ENCODE data around the gene ZNF569.
"Not testable (repeated sequence)": the region's sequence is repeated elsewhere in the genome, so short reads cannot be mapped to it uniquely, and the experiment has no call there.

Gene ZNF569

DNA sequence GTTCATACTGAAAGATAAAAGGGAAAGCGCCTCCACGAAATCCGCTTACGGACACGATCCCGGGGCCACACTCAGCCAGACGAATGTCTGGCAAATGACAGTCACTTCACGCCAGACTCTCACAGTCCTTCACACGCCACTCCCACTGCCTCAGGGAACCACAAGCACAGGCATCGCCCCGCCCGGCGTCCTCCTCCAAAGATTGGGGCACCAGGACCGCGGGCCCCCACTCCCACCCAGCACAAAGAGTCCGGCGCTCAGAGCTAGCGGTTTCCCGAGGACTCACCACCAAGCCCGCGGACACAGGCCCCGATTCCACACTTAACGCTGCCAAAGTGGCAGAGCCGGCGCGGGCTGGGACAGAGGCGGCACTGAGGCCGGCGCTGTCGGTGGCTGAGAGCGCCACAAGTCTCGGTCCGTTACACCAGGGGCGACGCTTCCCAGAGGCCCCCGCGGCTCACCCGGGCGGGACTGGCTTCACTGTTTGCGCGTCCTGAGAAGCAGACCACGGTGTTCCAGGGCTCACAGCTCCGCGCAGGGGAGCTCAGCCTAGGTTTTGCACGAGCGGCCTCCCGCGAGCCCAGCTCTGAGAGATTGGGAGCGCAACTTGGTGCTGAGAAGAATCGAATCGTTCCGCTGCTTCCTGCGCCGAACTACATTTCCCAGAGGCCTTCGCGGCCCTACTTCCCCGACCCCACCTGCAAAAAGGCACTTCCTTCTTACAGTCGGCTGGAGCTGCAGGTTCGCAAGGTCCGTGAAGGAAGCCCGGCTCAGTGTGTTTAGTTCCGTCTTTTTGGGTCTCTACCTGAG, at the start of gene ZNF569:
Gene ZNF569 (minus strand): TSS at position 647 of the 810 bp plus-strand sequence. CDS start 22,523 bp downstream, outside the sequence.
- peak; percentile 93 for DNase-seq

DNA sequence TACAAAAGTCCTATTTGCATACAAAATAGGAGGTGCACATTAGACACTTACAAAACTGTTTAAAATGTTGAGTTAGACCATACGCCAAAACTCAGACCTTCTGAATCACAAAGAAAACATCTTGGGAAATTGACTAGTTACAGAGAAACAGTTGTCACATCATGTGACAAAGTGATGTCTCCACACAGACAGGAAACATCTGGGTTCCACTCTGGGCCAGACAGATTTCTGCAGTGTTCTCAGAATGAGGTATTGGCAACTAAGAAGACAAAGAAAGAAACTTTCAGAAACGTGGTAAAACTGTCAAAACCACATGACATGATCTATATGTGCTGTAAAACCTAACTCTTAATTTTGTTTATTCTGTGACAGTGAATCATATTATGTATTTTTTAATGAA, 46.2 kb upstream of the ZNF569 start:
- DNase-seq = no peak

DNA sequence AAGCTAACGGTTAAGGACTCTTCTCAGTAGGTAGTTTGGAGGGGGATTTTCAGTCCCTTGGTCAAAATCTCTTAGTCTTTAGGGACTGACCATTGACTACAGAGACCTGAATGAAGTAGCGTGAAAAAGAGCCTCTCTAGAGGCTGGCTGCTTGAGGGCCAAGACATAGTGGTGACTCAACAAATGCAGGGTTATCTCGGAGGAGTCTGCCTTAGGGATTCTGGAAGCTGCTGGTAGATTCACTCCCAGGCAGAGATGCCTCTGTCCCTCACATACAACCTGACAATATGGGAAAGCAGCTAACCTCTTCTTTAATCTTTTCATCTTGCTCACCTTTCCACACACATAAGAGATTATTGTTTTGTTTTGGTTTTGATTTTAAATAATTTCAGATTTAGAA, 44.6 kb upstream of the ZNF569 start:
- no peak for DNase-seq

DNA sequence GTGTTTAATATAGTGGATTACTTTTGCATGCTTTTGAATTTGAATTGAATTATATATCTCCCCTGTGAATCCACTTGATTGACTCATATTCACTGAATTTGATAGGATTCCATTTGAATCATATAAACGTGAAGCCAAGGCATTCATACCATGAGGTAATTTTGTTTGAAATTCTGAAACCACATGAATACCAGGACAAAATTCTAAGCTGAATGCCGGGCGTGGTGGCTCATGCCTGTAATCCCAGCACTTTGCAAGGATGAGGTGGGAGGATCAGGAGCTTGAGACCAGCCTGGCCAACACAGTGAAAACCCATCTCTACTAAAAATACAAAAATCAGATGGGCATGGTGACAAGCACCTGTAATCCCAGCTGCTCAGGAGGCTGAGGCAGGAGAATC, 43.9 kb upstream of the ZNF569 start:
- DNase-seq = no peak

DNA sequence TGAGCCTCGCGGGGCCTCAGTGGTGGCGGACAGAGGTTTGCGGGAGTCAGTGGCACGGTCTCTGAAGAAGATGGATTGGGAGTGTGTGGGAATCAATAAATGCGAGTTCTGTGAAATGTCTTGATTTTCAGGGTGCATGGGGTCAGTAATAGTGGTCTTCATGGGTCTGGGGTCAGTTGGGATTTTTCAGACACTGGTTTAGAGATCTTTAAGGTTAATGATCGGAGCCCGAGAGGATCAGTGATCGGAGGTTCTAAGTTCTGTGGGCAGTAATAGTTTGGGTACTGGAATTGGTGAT, 39.9 kb upstream of the ZNF569 start:
- DNase-seq = no peak

DNA sequence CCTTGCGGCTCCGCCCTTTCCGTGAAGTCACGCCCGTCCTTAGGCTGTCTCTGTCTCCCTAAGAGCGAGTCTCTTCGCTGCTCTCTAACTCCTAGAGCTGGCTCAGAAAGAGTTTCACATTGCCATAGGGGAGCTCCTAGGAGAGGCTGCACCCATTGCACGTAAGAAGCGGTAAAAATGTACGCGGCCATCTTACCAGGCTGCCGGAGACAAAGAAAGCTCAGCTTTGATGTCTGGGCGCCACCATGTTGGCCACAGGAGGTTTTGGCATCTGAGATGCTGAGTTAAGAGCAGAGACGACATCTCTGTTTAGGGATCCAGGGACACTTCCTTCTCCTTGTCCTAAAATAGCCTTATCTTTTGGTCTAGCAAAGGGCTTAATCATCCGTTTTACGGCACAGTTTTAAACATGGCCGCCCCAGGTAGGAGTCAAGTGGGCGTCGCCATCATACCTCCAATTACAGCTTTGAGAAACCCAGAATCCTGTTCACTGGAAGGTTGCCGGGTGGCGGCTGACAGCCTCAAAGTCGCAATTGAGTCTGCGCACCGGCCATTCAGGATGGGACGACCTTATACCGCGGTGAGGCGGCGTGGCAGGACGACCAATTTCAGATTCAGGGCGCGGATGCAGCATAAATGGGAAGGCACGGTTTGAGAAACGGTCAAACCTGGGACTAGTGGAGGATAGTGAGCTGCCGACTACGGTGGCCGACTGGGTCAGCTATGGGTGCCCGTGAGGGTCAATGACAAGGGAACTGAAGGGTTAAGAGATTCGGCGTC, 39.3 kb upstream of the ZNF569 start, which contains the start of gene ZNF793:
Gene ZNF793 (plus strand): TSS at position 553 of the 780 bp plus-strand sequence. CDS start 16,501 bp downstream, outside the sequence.
- peak; percentile 90 for DNase-seq

DNA sequence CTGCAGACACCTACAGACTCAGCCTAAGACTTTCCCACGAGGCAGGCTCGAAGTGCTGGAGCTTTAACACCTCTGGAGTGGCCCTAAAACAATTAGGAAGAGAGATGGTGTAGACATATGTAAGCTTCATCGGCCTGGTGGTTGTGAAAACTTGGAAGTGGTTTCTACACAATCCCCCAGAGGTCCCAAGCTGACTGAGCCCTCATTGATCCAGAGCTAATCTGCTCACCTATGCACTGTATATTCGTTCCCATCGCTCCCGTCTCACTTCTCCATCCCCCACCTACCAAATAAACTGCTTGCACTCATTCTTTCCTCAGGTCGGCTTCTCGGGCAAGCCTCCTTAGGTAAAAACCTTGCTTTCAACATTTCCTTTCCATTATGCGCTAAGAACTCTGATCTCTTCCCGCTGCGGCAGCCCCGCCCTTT, 38.7 kb upstream of the ZNF569 start:
- DNase-seq = no peak

DNA sequence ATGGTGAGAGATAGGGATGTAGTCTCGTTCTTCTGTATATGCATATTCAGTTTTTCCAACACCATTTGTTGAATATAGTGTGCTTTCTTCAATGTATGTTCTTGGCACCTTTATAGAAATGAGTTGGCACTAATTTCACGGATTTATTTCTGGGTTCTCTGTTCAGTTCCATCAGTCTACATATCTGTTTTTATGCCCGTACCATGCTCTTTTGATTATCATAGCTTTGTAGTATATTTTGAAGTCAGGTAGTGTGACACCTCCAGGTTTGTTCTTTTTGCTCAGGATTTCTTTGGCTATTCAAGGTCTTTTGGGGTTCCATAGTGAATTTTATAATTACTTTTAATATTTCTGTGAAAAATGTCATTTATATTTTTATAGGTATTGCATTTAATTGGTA, 25.0 kb upstream of the ZNF569 start:
- no peak for DNase-seq

DNA sequence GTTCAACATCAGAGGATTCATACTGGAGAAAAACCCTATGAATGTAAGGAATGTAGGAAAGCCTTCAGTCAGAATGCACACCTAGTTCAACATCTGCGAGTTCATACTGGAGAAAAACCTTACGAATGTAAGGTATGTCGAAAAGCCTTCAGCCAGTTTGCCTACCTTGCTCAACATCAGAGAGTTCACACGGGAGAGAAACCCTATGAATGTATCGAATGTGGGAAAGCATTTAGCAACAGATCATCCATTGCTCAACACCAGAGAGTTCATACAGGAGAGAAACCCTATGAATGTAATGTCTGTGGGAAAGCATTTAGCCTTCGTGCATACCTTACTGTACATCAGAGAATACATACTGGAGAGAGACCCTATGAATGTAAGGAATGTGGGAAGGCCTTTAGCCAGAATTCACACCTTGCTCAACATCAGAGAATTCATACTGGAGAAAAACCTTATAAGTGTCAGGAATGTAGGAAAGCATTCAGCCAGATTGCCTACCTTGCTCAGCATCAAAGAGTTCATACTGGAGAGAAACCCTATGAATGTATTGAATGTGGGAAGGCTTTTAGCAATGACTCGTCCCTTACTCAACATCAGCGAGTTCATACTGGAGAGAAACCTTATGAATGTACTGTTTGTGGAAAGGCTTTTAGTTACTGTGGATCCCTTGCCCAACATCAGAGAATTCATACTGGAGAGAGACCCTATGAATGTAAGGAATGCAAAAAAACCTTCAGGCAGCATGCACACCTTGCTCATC, 17.3 kb upstream of the ZNF569 start:
- DNase-seq = no peak

DNA sequence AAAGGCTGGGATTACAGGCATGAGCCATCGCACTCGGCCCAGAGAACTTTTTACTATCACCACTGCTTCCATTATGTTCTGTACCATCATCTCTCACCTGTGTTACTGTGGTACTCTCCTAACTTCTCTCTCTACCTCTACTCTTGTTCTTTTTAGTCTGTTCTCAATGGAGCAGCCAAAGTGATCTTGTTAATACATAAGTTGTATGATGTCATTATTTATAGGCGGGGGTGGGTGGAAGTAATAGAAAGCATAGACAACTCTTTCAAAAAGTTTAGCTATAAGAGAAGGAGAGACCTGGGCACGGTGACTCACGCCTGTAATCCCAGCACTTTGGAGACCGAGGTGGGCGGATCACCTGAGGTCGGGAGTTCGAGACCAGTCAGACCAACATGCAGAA, 4.9 kb upstream of the ZNF569 start:
- DNase-seq = no peak

DNA sequence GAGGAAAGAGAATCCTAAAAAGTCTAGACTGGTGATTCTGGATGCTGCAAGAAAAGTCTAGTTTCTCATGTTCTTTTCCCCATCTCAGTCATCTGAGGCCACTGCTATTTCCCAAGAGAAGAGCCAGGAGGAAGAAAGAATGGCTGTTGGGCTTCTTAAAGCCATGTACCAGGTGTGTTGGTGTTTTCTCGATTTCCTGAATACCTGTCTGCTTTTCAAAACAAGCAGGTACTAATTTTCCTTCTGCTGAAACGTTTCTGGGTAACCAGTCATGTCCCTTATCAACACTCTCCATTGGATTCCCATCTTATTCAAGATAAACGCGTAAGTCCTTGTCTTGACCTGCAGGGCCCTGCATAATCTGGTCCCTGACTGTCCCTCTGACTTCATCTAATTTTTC, 3.0 kb upstream of the ZNF569 start:
- DNase-seq = no peak

DNA sequence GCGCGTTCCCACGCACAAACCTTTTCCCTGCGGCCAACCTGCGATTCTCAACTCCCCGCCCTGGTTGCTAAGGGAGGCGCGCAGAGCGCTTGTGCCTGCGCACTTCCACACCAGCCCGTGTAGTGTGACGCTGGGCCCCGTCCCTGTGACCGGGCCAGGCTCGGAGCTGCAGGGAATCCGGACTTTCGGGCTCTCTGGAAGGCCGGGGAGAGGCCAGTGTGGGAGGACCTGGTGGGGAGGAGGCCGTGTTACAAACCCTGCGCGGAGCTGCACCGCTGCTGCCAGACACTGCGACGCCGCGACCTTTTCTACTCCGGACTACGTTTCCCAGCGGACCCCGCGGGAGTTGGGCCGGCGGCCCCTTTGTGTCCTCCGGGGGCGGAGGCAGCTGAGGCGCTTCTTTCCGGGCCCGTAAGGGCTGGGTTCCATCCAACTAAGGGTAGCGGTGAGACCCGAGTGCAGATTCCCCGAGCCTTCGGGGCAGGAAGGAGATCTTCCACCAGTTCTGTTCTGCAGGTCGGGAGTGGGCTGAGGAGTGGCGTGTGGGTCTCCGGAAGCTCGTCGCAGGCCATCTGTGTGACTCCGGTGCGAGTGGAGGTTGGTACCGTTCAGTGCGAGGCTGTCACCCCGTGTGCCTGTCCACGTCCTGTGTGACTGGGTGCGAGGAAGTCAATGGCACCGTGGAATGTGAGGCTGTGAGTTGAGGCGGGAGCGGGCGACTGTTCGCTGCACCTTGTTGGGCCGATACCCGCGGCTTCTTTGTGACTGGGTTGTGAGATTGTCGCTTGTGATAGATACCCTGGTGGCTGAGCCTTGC, 1.9 kb upstream of the ZNF569 start, which contains the start of gene ZNF570:
Gene ZNF570 (plus strand): TSS at position 396 of the 817 bp plus-strand sequence. CDS start 999 bp downstream, outside the sequence.
- DNase-seq = peak; percentile 91

DNA sequence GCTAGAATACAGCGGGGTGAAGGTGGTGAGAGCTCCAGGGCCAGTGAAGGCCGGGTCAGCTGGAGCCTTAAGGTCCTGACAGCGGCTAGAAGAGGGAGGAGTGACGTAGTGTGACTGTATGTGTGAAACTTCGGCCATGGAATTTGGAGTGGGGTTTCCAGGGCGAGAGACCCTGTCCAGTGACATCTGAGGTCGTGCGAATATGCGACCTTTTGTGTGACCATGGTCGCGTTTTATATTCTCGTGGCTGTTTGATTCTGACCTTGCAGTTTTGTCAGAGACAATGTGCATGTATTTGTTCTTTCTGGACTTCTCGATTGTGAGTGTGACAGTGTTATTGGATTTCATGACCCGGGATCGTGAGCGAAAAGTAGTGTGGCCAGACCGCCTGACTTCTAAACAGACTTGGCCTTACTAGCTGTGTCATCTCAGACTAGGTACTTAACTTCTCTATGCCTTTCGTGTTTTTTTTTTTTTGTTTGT, 405 bp upstream of the ZNF569 start:
- DNase-seq = no peak

DNA sequence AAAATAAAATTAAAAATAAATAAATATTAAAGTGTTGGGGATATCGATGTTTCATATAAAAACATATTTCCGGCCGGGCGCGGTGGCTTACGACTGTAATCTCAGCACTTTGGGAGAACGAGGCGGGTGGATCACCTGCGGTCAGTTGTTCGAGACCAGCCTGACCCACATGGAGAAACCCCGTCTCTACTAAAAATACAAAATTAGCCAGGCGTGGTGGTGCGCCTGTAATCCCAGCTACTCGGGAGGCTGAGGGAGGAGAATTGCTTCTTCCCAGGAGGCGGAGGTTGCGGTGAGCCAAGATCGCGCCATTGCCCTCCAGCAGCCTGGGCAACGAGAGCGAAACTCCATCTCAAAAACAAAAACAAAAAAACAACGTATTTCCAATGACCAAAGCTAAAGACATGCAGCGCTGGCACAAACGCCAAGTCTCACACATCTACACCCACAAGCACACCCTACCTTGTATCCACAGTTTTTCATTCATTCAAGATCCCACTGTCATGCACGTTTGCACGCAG, 907 bp downstream of the ZNF569 start:
- no peak for DNase-seq

DNA sequence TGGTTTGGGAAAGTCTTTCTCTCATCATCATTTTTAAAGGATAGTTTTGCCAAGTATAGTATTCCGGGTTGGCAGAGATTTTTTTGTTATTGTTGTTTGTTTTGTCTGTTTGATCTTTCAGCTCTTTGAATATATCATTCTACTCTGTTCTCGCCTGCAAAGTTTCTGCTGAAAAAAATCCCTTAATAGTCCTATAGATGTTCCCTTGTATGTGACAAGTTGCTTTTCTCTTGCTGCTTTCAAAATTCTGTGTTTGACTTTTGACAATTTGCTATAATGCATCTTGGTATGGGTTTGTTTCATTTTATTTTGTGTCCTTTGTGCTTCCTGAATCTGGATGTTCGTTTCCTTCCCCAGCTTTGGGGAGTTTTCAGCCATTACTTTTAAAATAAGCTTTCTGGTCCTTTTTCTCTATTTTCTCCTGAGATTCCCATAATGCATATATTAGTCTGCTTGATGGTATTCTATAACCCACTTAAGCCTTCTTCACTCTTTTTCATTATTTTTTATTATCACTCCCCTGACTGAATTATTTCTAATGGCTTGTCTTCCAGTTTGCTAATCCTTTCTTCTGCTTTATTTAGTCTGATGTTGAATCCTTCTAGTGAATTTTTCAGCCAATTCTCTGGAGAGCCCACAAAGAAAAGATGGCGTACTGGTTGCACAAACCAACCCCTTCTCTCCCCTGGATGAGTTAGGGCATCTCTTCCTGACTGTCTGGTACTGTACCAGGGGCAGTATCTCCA, 14.6 kb downstream of the ZNF569 start:
- no peak for DNase-seq

DNA sequence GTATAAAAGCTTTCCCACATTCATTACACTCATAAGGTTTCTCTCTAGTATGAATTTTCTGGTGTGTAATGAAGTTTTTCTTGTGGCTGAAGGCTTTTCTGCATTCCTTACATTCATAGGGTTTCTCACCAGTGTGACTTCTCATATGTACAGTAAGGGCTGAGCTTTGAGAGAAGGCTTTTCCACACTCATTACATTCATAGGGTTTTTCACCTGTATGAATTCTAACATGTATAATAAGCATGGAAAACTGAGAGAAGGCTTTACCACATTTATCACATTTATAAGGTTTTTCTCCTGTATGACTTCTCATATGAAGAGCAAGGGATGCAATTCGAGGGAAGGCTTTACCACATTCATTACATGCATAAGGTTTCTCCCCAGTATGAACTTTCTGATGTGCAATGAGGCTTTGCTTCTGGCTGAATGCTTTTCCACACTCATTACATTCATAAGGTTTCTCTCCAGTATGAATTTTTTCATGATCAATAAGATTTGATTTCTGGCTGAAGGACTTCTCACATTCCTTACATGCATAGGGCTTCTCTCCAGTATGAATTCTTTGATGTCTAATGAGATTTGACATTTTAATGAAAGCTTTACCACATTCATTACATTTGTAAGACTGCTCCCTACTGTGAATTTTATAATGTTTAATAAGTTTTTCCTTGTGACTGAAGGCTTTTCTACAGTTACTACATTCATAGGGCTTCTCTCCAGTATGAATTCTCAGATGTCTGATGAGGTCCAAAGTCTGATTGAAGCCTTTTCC, 53.7 kb downstream of the ZNF569 start:
- no peak for DNase-seq

DNA sequence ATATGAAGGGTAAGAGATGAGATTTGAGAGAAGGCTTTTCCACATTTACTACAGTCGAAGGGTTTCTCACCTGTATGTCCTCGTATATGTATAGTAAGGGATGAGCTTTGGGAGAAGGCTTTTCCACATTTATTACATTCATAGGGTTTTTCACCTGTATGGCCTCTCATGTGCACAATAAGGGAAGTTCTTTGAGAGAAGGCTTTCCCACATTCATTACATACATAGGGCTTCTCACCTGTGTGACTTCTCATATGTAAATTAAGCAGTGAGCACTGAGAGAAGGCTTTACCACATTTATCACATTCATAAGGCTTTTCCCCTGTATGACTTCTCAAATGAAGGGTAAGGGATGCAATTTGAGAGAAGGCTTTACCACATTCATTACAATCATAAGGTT, 54.5 kb downstream of the ZNF569 start:
- DNase-seq = no peak

DNA sequence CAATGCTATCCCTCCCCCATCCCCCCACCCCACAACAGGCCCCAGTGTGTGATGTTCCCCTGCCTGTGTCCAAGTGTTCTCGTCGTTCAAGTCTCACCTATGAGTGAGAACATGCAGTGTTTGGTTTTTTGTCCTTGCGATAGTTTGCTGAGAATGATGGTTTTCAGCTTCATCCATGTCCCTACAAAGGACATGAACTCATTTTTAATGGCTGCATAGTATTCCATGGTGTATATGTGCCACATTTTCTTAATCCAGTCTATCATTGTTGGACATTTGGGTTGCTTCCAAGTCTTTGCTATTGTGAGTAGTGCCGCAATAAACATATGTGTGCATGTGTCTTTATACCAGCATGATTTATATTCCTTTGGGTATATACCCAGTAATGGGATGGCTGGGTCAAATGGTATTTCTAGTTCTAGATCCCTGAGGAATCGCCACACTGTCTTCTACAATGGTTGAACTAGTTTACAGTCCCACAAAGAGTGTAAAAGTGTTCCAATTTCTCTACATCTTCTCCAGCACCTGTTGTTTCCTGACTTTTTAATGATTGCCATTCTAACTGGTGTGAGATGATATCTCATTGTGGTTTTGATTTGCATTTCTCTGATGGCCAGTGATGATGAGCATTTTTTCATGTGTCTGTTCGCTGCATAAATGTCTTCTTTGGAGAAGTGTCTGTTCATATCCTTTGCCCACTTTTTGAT, 61.0 kb downstream of the ZNF569 start:
- not testable (repeated sequence) for DNase-seq

DNA sequence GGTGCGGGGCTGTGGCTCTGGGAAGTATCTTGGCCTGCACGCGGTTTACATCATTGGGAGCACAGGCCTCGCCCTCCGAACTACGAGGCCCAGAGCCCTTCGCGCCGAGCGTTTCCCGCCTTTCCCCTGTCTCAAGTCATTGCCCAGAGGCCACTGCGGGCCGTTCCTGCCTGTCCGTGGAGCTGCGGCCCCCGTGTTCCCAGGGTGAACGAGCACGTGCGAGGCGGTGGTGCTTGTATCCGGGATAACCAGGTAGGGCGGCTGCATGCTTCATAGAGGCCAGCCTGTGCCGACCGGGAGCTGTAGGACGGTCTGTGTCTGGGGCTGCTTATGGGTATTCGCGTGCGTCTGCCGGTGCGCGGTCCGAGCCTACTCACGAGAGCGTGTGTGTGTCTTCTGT, 63.8 kb downstream of the ZNF569 start:
- no peak for DNase-seq

DNA sequence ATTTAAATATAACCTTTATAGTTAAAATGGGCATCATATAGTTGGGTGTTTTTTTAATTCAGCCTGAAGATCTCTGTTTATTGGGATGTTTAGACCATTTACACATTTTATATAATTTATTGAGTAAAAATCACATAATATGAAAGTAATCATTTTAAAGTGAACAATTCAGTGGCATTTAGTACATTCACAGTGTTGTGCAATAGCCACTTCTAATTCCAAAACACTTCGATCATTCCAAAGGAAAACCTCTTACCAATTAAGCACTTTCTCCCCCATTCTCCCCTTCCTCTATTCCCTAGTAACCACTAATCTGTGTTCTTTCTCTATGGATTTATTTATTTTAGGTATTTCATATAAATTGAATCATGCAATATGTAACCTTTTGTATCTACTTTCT, 66.2 kb downstream of the ZNF569 start:
- no peak for DNase-seq

All from CD4-positive, alpha-beta T cell treated with Interleukin-10 for 1 hour (primary cell).